AG08396 (cell line): ENCODE data around the gene RAP2C.

Source experiments
- DNase-seq: peaks from one replicate; pipeline ENCODE4 v3.0.0; 2012; ENCODE audit warnings: low spot score, mixed read lengths

Gene RAP2C

GRCh38 chrX:132219343-132219768 is at the start of gene RAP2C:
TSS of gene RAP2C (minus strand) at chrX:132219447. CDS start at chrX:132217268, 2,179 bp downstream.
- DNase-seq = peak; percentile 78

- DNase-seq = no peak
These were observed 48.1 kb upstream of the RAP2C start for GRCh38 chrX:132267392-132267791.

- DNase-seq = no peak
These were observed 47.5 kb upstream of the RAP2C start for GRCh38 chrX:132266583-132267355.

DNA sequence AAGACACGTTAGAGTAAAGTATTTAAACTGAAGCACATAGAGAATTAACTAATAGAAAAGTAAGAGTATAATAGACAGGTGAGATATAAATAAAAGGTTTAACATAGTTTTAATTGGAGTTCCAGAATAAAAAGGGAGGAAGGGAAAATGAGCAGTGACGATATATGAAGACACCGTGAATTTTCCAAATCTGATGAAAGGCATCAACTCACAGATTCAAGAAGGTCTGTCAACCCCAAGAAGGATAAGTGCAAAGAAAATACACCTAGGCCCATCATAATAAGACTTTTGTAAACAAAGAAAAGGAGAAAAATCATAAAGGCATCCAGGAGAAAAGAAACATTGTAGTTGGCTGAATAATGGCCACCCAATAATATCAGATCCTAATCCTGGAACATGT is 43.9 kb upstream of the RAP2C start:
- DNase-seq = no peak

- no peak for DNase-seq
These were observed 39.3 kb upstream of the RAP2C start for GRCh38 chrX:132258509-132258908.

DNA sequence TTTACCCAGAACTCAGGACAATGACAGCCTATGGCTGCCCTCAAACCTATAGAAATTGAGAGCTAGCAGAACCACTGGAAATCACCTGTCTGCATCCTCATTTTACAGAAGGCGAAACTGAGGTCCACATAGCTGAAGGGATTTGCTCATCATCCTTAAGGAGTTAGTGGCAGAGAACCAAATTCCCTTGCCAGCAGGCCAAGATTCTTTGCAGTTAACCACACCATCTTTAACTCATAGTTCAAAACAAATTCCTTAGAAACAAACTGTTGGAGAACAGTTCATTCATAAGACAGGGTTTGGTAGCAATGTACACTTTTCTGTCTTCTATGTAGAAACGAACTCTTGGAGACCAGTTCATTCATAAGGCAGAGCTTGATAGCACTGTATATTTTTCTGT is 37.9 kb upstream of the RAP2C start:
- no peak for DNase-seq

DNA sequence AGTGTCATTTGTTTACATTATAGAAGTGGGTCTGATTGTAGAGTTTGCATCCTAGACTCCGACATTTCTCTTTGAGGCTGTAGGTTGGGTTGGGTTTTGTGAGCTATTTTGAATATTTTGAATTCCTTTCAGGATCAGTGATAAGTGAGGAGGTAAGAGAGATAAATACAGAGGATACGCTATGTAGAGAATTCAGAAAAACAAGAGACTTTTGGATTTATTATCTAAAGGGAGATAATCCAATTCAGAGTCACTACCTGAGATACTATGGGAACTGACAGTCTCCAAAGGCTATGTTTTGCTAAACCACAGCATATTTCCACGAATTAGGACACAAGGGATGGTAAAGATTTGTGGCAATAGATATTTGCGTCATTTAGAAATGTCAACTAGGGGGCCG is 16.9 kb upstream of the RAP2C start:
- DNase-seq = no peak

DNA sequence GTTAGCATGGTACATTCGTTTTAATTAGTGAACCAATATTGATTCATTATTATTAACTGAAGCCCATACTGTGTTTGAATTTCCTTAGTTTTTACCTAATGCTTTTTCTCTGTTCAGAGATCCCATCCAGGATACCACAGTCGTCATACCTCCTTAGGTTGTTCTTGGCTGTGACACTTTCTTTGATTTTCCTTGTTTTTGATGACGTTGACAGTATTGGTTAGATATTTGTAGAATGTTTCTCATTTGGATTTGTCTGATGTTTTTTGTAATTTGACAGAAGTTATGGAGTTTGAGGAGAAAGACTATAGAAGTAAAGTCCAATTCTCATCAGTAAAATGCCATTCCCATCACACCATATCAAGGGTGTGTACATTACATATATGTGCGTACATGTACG is 16.2 kb upstream of the RAP2C start:
- no peak for DNase-seq

- no peak for DNase-seq
These were observed 12.3 kb upstream of the RAP2C start for GRCh38 chrX:132231587-132231986.

GRCh38 chrX:132227383-132228112 is 8.3 kb upstream of the RAP2C start:
- no peak for DNase-seq

DNA sequence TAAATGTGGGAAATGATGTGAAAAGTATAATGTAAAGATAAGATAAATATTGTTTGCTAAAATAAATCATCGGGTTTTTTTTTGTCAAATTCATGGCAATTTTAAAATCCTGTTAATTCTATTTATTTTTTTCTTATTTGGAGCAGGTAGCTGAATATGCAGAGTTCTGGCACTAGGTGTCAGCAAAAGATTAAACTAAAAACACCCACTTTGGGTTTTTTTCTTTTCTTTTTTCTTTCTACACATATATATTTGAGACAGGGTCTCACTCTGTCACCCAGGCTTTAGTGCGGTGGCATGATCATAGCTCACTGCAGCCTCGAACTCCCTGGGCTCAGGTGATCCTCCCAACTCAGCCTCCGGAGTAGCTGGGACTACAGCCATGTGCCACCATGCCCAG is 6.9 kb upstream of the RAP2C start:
- DNase-seq = no peak

- peak; percentile 91 for DNase-seq
These were observed 991 bp downstream of the RAP2C start for GRCh38 chrX:132218100-132218812.

- peak; percentile 69 for DNase-seq
These were observed 1.8 kb downstream of the RAP2C start for GRCh38 chrX:132217203-132218073.

DNA sequence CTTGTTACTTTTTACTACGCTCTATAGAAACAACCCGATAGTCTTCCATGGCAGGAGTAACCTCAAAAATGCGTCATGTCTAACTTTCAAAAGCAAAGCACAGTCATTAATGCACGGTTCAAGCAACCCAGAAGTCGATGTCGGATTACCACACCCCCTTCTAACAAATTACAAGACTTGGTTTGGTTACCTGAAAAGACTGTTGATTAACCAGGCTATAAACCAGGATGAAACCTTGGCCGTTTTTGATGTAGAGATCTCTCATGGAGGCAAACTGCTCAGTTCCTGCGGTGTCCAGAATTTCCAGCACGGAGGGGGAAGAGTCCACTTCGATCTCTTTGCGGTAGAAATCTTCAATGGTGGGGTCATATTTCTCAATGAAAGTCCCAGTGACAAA is 2.4 kb downstream of the RAP2C start:
- no peak for DNase-seq

GRCh38 chrX:132216283-132216682 is 3.0 kb downstream of the RAP2C start:
- DNase-seq = no peak

- no peak for DNase-seq
These were observed 4.7 kb downstream of the RAP2C start for GRCh38 chrX:132214518-132214917.

- no peak for DNase-seq
These were observed 9.7 kb downstream of the RAP2C start for GRCh38 chrX:132209527-132209926.

DNA sequence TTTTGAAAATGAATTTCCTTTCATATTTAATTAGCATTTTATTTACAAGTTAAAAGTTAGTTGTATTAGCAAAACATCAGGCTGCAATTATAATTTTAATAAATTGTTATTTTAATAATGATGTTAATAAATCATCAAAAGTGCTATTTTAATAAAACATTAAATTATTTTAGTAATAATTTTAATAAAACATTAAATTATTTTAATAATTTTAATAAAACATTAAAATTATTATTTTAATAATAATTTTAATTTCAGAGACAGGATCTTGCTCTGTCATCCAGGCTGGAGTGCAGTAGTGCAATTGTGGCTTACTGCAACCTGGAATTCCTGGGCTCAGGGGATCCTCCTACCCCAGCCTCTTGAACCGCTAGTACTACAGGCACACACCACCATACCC is 10.8 kb downstream of the RAP2C start:
- DNase-seq = no peak

DNA sequence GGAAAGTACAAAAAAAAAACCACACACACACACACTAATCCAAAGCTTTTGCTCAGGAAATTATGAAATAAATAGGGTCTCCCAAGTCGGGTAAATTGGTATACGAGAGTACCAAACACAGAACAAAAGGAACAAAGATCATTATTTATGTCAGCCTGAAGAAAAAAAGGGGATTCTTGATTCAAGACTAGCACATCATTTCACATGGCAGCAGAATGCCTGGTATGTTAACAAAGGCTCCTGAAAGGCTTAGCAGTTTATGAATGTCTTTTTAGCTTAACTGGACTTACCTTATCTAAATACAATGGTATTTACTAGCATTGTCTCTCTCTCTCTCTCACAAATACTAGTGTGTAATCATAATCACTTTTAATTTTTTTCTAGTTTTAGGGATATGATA is 11.3 kb downstream of the RAP2C start:
- DNase-seq = no peak

- DNase-seq = no peak
These were observed 13.0 kb downstream of the RAP2C start for GRCh38 chrX:132206259-132206658.

DNA sequence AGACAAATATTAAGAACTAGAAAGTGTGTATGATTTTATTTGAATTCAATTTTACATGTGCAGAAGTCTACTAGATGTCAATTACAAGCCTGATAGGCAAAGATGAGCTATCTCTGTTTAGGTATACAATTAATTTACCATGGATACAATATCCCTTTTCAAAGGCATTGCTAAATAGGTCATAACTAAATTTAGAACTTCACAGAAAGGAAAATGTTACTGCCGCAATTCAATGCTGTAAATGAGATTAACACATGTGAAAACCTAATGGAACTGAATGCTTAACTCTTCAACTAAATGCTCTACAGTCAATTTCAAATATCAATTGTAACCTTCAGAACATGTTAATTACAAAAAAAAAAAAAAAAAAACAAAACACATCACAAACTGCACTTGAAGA is 14.6 kb downstream of the RAP2C start:
- DNase-seq = no peak

GRCh38 chrX:132200976-132201375 is 18.3 kb downstream of the RAP2C start:
- no peak for DNase-seq
